ENCODE results near the gene SMIM23. TPM values are rescaled to one million over a fixed set of nuclear protein-coding genes. Genes with fewer than 3 reads are reported as not detected.

Gene SMIM23
- total RNA-seq, 2 experiments from 2014 or later = not detected

DNA sequence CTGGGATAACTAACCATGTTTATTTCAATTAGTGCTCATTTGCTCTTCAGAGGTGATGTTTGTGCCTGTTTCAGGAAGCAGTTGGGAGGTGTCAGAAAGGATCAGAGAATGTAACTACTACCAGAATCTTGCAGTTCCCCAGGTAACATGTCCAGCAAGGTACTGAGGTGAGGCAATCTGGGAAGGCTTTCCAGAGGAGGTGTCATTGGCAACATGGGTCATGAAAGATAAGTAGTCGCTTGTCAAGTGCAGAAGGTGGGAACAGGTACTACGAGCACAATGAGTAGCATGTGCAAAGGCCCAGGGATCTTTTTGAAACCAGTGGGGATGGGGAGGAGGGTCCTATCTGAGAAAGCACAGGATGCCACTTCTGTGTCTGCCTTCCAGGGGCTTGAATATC, 4.8 kb downstream of the SMIM23 start:
- no peak overlapping the region for H2AFZ ChIP-seq (ENCODE audit: low read length)
- no TSS peak for BruUV-seq (replicated peaks)
- no peak overlapping the region for H3K4me2 ChIP-seq (ENCODE audit: low read length)
- TF ChIP-seq, protein P1, sequence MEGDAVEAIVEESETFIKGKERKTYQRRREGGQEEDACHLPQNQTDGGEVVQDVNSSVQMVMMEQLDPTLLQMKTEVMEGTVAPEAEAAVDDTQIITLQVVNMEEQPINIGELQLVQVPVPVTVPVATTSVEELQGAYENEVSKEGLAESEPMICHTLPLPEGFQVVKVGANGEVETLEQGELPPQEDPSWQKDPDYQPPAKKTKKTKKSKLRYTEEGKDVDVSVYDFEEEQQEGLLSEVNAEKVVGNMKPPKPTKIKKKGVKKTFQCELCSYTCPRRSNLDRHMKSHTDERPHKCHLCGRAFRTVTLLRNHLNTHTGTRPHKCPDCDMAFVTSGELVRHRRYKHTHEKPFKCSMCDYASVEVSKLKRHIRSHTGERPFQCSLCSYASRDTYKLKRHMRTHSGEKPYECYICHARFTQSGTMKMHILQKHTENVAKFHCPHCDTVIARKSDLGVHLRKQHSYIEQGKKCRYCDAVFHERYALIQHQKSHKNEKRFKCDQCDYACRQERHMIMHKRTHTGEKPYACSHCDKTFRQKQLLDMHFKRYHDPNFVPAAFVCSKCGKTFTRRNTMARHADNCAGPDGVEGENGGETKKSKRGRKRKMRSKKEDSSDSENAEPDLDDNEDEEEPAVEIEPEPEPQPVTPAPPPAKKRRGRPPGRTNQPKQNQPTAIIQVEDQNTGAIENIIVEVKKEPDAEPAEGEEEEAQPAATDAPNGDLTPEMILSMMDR (conservative IDR thresholded peaks at IDR 0.05; ENCODE audit: low read length) = no peak
- TF ChIP-seq EZH2phosphoT487 (IDR thresholded peaks at IDR 0.05; ENCODE audit: borderline replicate concordance, low read depth, low read length) = no peak
- H3K36me3 ChIP-seq (ENCODE audit: insufficient read depth, low read length) = no peaks in the 10 kb centered on the region
- CTCF ChIA-PET (ENCODE audit: unreplicated experiment) = no interaction called here
- H4K20me1 ChIP-seq (ENCODE audit: insufficient read depth, low read length) = no peaks in the 10 kb centered on the region
- no peaks in the 10 kb centered on the region for H3K9me2 ChIP-seq (ENCODE audit: insufficient read depth, low read length)
- H3K4me3 ChIP-seq (ENCODE audit: low read depth, low read length, poor library complexity, severe bottlenecking) = no peak overlapping the region
- intact Hi-C loops (cut with micrococcal nuclease; ENCODE audit: unreplicated experiment) = no loop called here
- DNase-seq (ENCODE audit: low spot score) = no peak
- H3K27ac ChIP-seq (ENCODE audit: low read depth, low read length, poor library complexity, severe bottlenecking) = no peak overlapping the region
- no peaks in the 10 kb centered on the region for H3K79me2 ChIP-seq (ENCODE audit: insufficient read depth, low read depth, low read length)
- POLR2A ChIA-PET = no interaction called here
- no peaks in the 10 kb centered on the region for H3K4me1 ChIP-seq (ENCODE audit: insufficient read depth, low read length, poor library complexity, severe bottlenecking)
- H3K9me3 ChIP-seq (ENCODE audit: low read length) = no peaks in the 10 kb centered on the region

DNA sequence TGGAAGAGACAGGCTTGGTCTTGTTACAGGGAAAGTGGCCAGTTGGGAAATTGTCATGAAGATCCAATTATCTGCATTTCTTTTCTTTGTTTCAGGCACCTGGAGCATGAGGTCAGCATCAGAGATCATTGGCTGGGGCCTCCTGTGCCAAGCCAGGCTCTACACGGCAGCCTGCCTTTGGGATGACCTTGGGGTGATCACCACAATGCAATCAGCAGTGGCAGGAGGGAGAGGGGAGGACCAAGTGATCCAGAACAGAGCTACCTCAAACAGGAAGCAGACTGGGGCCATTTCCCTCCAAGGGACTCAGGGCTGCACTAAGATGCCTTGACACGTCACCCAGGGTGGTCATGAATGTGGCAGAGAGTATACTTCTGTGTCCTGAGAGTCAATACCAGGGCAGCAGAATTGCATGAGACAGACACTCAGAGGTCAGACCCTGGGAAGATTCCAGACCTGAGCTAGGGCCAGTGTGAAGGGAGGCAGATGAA, 8.9 kb downstream of the SMIM23 start:
- Histone ChIP-seq H3K27ac (ENCODE audit: low read depth, low read length, poor library complexity, severe bottlenecking) (no peak overlapping the region), H4K20me1 (ENCODE audit: insufficient read depth, low read length) (no peaks in the 10 kb centered on the region), H3K9me3 (ENCODE audit: low read length) (no peaks in the 10 kb centered on the region), H3K4me2 (ENCODE audit: low read length) (no peak overlapping the region), H2AFZ (ENCODE audit: low read length) (no peak overlapping the region), H3K4me1 (ENCODE audit: insufficient read depth, low read length, poor library complexity, severe bottlenecking) (no peaks in the 10 kb centered on the region), H3K9me2 (ENCODE audit: insufficient read depth, low read length) (no peaks in the 10 kb centered on the region), H3K36me3 (ENCODE audit: insufficient read depth, low read length) (no peaks in the 10 kb centered on the region), H3K79me2 (ENCODE audit: insufficient read depth, low read depth, low read length) (no peaks in the 10 kb centered on the region), H3K4me3 (ENCODE audit: low read depth, low read length, poor library complexity, severe bottlenecking) (no peak overlapping the region)
- no TSS peak for BruUV-seq (replicated peaks)
- no peak for DNase-seq (ENCODE audit: low spot score)
- CTCF ChIA-PET (ENCODE audit: unreplicated experiment) = no interaction called here
- POLR2A ChIA-PET = no interaction called here
- intact Hi-C loops (cut with micrococcal nuclease; ENCODE audit: unreplicated experiment) = no loop called here
- TF ChIP-seq EZH2phosphoT487 (IDR thresholded peaks at IDR 0.05; ENCODE audit: borderline replicate concordance, low read depth, low read length) = no peak
- TF ChIP-seq, protein P1 (conservative IDR thresholded peaks at IDR 0.05; ENCODE audit: low read length) = no peak

DNA sequence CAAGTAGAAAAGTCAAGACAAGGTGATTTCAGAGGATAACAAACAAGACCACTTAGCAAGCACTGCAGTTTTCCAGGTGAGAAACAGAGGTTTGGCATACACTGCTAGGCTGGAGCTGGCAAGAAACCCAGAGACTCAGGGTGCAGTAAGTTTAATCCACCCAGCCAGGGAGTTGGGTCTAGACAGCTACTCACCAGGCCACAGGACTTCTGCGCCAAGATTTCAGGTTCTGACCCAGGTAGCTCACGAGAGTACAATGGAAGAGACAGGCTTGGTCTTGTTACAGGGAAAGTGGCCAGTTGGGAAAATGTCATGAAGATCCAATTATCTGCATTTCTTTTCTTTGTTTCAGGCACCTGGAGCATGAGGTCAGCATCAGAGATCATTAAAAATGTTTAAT, 9.8 kb downstream of the SMIM23 start:
- H2AFZ ChIP-seq (ENCODE audit: low read length) = no peak overlapping the region
- intact Hi-C loops (cut with micrococcal nuclease; ENCODE audit: unreplicated experiment) = no loop called here
- no peak for DNase-seq (ENCODE audit: low spot score)
- POLR2A ChIA-PET = no interaction called here
- no peaks in the 10 kb centered on the region for H3K9me2 ChIP-seq (ENCODE audit: insufficient read depth, low read length)
- no peak overlapping the region for H3K4me2 ChIP-seq (ENCODE audit: low read length)
- BruUV-seq (replicated peaks) = no TSS peak
- no peaks in the 10 kb centered on the region for H3K4me1 ChIP-seq (ENCODE audit: insufficient read depth, low read length, poor library complexity, severe bottlenecking)
- TF ChIP-seq, protein P1 (conservative IDR thresholded peaks at IDR 0.05; ENCODE audit: low read length) = no peak
- TF ChIP-seq EZH2phosphoT487 (IDR thresholded peaks at IDR 0.05; ENCODE audit: borderline replicate concordance, low read depth, low read length) = no peak
- no peak overlapping the region for H3K27ac ChIP-seq (ENCODE audit: low read depth, low read length, poor library complexity, severe bottlenecking)
- H3K9me3 ChIP-seq (ENCODE audit: low read length) = no peaks in the 10 kb centered on the region
- H4K20me1 ChIP-seq (ENCODE audit: insufficient read depth, low read length) = no peaks in the 10 kb centered on the region
- H3K79me2 ChIP-seq (ENCODE audit: insufficient read depth, low read depth, low read length) = no peaks in the 10 kb centered on the region
- CTCF ChIA-PET (ENCODE audit: unreplicated experiment) = no interaction called here
- no peak overlapping the region for H3K4me3 ChIP-seq (ENCODE audit: low read depth, low read length, poor library complexity, severe bottlenecking)
- H3K36me3 ChIP-seq (ENCODE audit: insufficient read depth, low read length) = no peaks in the 10 kb centered on the region

Measured in OCI-LY7 (cell line).